Liver (tissue), 9 donors: Measurements from ENCODE around the gene CYP4F22. TPM values are rescaled to one million over a fixed set of nuclear protein-coding genes. Genes with fewer than 3 reads are reported as not detected.

Source experiments
- DNase-seq: peaks from one replicate; pipeline ENCODE4 v3.0.0-alpha.2; 2017; ENCODE audit warnings: low spot score
- H3K27ac ChIP-seq, 2 donors: one replicate each; pipeline ENCODE4 v1.7.0; 2013; ENCODE audit warnings: inconsistent platforms in 2 of 2, low read length in 2 of 2, control low read depth in 1 of 2, low read depth in 1 of 2, mild to moderate bottlenecking in 1 of 2
- H3K27me3 ChIP-seq, 4 donors: one replicate each; pipeline versions ENCODE4 v1.6.1 to v1.7.0; 2013; ENCODE audit warnings: low read length in 3 of 4, inconsistent platforms in 1 of 4, mild to moderate bottlenecking in 1 of 4, moderate library complexity in 1 of 4; ENCODE audit not compliant: control insufficient read depth in 4 of 4, insufficient read depth in 4 of 4
- H3K36me3 ChIP-seq, 4 donors: one replicate each; pipeline versions ENCODE4 v1.6.1 to v1.7.0; 2013; ENCODE audit warnings: low read length in 3 of 4, mild to moderate bottlenecking in 3 of 4, low read depth in 1 of 4, moderate library complexity in 1 of 4; ENCODE audit not compliant: control insufficient read depth in 4 of 4, insufficient read depth in 3 of 4
- H3K4me1 ChIP-seq, 4 donors: one replicate each; pipeline versions ENCODE4 v1.6.1 to v1.7.0; 2013; ENCODE audit warnings: low read length in 3 of 4, mild to moderate bottlenecking in 3 of 4, moderate library complexity in 1 of 4; ENCODE audit not compliant: control insufficient read depth in 4 of 4, insufficient read depth in 4 of 4
- H3K4me3 ChIP-seq, 3 donors: one replicate each; pipeline versions ENCODE4 v1.6.1 to v1.7.0; 2013; ENCODE audit warnings: low read length in 3 of 3, control low read depth in 1 of 3, low read depth in 1 of 3, mild to moderate bottlenecking in 1 of 3
- H3K9ac ChIP-seq, 2 donors: one replicate each; pipeline ENCODE4 v1.7.0; 2013; ENCODE audit warnings: low read length in 2 of 2, mild to moderate bottlenecking in 2 of 2, moderate library complexity in 2 of 2, control low read depth in 1 of 2, low read depth in 1 of 2
- H3K9me3 ChIP-seq, 4 donors: one replicate each; pipeline versions ENCODE4 v1.6.1 to v1.7.0; 2013; ENCODE audit warnings: low read length in 3 of 4; ENCODE audit not compliant: control insufficient read depth in 4 of 4
- ATF3 ChIP-seq: IDR thresholded peaks from 2 replicates; pipeline ENCODE4 v1.6.1; 2016; ENCODE audit warnings: antibody characterized with exemption
- EGR1 ChIP-seq, 2 donors: IDR thresholded peaks; 2 replicates each; pipeline ENCODE4 v1.6.1; 2016 to 2018; ENCODE audit warnings: antibody characterized with exemption in 2 of 2, low read depth in 2 of 2
- FOXA1 ChIP-seq: IDR thresholded peaks from 2 replicates; pipeline ENCODE4 v1.6.1; 2016; ENCODE audit warnings: antibody characterized with exemption
- FOXA2 ChIP-seq: IDR thresholded peaks from 2 replicates; pipeline ENCODE4 v1.6.1; 2016; ENCODE audit warnings: antibody characterized with exemption
- GABPA ChIP-seq, 2 donors: IDR thresholded peaks in 1 of 2; conservative IDR thresholded peaks in 1 of 2; 2 replicates each; pipeline ENCODE4 v1.6.1; 2016; ENCODE audit warnings: antibody characterized with exemption in 2 of 2, mild to moderate bottlenecking in 1 of 2, moderate library complexity in 1 of 2
- HNF4A ChIP-seq, 2 donors: conservative IDR thresholded peaks; 2 replicates each; pipeline ENCODE4 v1.6.1; 2016; ENCODE audit warnings: antibody characterized with exemption in 2 of 2, mild to moderate bottlenecking in 2 of 2
- HNF4G ChIP-seq: IDR thresholded peaks from 2 replicates; pipeline ENCODE4 v1.6.1; 2016; ENCODE audit warnings: antibody characterized with exemption
- MAX ChIP-seq: IDR thresholded peaks from 2 replicates; pipeline ENCODE4 v1.6.1; 2016; ENCODE audit warnings: antibody characterized with exemption
- NR2F2 ChIP-seq: IDR thresholded peaks from 2 replicates; pipeline ENCODE4 v1.6.1; 2016; ENCODE audit warnings: antibody characterized with exemption
- RAD21 ChIP-seq, 2 donors: IDR thresholded peaks; 2 replicates each; pipeline ENCODE4 v1.6.1; 2016; ENCODE audit warnings: antibody characterized with exemption in 2 of 2, mild to moderate bottlenecking in 2 of 2
- RXRA ChIP-seq, 2 donors: IDR thresholded peaks; 2 replicates each; pipeline ENCODE4 v1.6.1; 2017 to 2018; ENCODE audit warnings: antibody characterized with exemption in 2 of 2, mild to moderate bottlenecking in 1 of 2
- SP1 ChIP-seq: IDR thresholded peaks from 2 replicates; pipeline ENCODE4 v1.6.1; 2018; ENCODE audit warnings: antibody characterized with exemption, mild to moderate bottlenecking
- TAF1 ChIP-seq: conservative IDR thresholded peaks from 2 replicates; pipeline ENCODE4 v1.6.1; 2016; ENCODE audit warnings: antibody characterized with exemption, mild to moderate bottlenecking
- YY1 ChIP-seq: IDR thresholded peaks from 2 replicates; pipeline ENCODE4 v1.6.1; 2016; ENCODE audit warnings: antibody characterized with exemption, mild to moderate bottlenecking
- ZBTB33 ChIP-seq: IDR thresholded peaks from 2 replicates; pipeline ENCODE4 v1.6.1; 2016; ENCODE audit warnings: antibody characterized with exemption
- WGBS: extraction: QIAGEN DNeasy Blood & Tissue Kit; methylation state at CpG from one replicate; pipeline ENCODE4 v1.1.7; 2013; 5-methylcytosine and 5-hydroxymethylcytosine counted together
- polyA plus RNA-seq, 2 donors: library from polyadenylated mRNA; stranded (reverse) in 1 of 2; unstranded in 1 of 2; fragments of 200-250 nt in 1 of 2; fragments of >200 nt in 1 of 2; fragmentation: Nextera tagmentation in 1 of 2; extraction: Ambion mirVana in 1 of 2; gene quantifications; one replicate each; pipeline versions ENCODE4 v1.2.1 to v1.2.3, GENCODE V29; 2013 to 2015
- total RNA-seq, 2 donors: library from RNA; depleted of rRNA; stranded (reverse); fragments of >200 nt; gene quantifications; one replicate each; pipeline ENCODE4 v1.2.3, GENCODE V29; 2014
- TF ChIP-seq, protein P1 (sequence below): fragments of 150-350 bp; IDR thresholded peaks from 2 replicates; pipeline ENCODE4 v1.5.1; 2017; ENCODE audit warnings: improper control_type of control experiment, low read depth, low read length; ENCODE audit not compliant: missing input control
- TF ChIP-seq, protein P2 (sequence below): IDR thresholded peaks from 2 replicates; pipeline ENCODE4 v1.6.1; 2016; ENCODE audit warnings: antibody characterized with exemption, mild to moderate bottlenecking
- donor health status: healthy.
- donor health status: healthy.
- donor health status: healthy.
- donor health status: healthy.
- donor health status: healthy.

The CYP4F22 gene
- total and polyA plus RNA-seq, 4 donors: 0.42 to 3.9 (median 1.9) TPM

- no peak for DNase-seq
- no peaks in the 10 kb centered on the region for H3K36me3 ChIP-seq
- WGBS: 83% methylated on average over 6 of the region's 6 CpGs
- no peak overlapping the region for H3K9ac ChIP-seq
- H3K27ac ChIP-seq: no peak overlapping the region
- TF ChIP-seq HNF4A (conservative IDR thresholded peaks at IDR 0.05): no peak
- TF ChIP-seq EGR1 (IDR thresholded peaks at IDR 0.05; ENCODE audit: low read depth in 2 of 2): no peak
- TF ChIP-seq NR2F2: no peak
- no peak for TF ChIP-seq TAF1
- TF ChIP-seq SP1: no peak
- TF ChIP-seq ZBTB33: no peak
- TF ChIP-seq MAX: no peak
- no peak for TF ChIP-seq RAD21 (IDR thresholded peaks at IDR 0.05)
- no peak for TF ChIP-seq HNF4G
- H3K4me1 ChIP-seq: peaks cover 0 to 5% (median 1%) of the 10 kb centered on the region in 4 donors
- H3K9me3 ChIP-seq: peaks cover 0 to 3% (median 0%) of the 10 kb centered on the region in 4 donors
- no peak overlapping the region for H3K4me3 ChIP-seq
- H3K27me3 ChIP-seq: no peaks in the 10 kb centered on the region
Observed at GRCh38 chr19:15519433-15519976, 11.2 kb downstream of the CYP4F22 start.

DNA sequence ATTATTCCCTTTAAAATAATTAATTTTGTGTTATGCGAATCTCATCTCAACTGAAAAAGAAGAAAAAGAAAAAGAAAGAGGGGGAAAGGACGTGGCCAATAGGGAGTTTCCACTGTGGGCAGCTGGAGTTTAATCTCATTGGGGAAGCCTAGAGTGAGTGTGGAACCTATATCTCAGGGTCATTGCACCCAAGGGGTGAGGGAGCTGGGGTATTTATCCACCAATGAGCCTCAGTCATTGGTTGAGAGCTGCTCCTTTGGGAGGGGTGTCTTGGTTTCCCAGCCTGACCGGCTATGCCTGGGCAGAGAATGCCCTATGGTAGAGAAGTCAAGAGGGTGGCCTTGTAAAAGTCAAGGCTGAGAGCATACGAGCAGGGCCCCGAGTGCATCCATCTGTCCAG lies 16.5 kb downstream of the CYP4F22 start:
- Histone ChIP-seq H3K27me3 (no peaks in the 10 kb centered on the region), H3K9ac (no peak overlapping the region), H3K27ac (no peak overlapping the region), H3K36me3 (no peaks in the 10 kb centered on the region), H3K9me3 (no peaks in the 10 kb centered on the region), H3K4me1 (no peaks in the 10 kb centered on the region), H3K4me3 (no peak overlapping the region)
- DNase-seq: no peak
- 89% methylated on average over 5 of the region's 5 CpGs for WGBS
- TF ChIP-seq YY1: no peak
- TF ChIP-seq SP1: no peak
- no peak for TF ChIP-seq TAF1
- TF ChIP-seq ZBTB33: no peak
- no peak for TF ChIP-seq NR2F2
- TF ChIP-seq, protein P1, sequence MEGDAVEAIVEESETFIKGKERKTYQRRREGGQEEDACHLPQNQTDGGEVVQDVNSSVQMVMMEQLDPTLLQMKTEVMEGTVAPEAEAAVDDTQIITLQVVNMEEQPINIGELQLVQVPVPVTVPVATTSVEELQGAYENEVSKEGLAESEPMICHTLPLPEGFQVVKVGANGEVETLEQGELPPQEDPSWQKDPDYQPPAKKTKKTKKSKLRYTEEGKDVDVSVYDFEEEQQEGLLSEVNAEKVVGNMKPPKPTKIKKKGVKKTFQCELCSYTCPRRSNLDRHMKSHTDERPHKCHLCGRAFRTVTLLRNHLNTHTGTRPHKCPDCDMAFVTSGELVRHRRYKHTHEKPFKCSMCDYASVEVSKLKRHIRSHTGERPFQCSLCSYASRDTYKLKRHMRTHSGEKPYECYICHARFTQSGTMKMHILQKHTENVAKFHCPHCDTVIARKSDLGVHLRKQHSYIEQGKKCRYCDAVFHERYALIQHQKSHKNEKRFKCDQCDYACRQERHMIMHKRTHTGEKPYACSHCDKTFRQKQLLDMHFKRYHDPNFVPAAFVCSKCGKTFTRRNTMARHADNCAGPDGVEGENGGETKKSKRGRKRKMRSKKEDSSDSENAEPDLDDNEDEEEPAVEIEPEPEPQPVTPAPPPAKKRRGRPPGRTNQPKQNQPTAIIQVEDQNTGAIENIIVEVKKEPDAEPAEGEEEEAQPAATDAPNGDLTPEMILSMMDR: no peak
- TF ChIP-seq HNF4A (conservative IDR thresholded peaks at IDR 0.05): no peak
- no peak for TF ChIP-seq RXRA (IDR thresholded peaks at IDR 0.05)
- TF ChIP-seq EGR1 (IDR thresholded peaks at IDR 0.05; ENCODE audit: low read depth in 2 of 2): no peak
- no peak for TF ChIP-seq RAD21 (IDR thresholded peaks at IDR 0.05)
- no peak for TF ChIP-seq FOXA1
- TF ChIP-seq GABPA (IDR thresholded peaks at IDR 0.05 in 1 of 2, conservative IDR thresholded peaks at IDR 0.05 in 1 of 2): no peak
- no peak for TF ChIP-seq FOXA2
- TF ChIP-seq, protein P2, sequence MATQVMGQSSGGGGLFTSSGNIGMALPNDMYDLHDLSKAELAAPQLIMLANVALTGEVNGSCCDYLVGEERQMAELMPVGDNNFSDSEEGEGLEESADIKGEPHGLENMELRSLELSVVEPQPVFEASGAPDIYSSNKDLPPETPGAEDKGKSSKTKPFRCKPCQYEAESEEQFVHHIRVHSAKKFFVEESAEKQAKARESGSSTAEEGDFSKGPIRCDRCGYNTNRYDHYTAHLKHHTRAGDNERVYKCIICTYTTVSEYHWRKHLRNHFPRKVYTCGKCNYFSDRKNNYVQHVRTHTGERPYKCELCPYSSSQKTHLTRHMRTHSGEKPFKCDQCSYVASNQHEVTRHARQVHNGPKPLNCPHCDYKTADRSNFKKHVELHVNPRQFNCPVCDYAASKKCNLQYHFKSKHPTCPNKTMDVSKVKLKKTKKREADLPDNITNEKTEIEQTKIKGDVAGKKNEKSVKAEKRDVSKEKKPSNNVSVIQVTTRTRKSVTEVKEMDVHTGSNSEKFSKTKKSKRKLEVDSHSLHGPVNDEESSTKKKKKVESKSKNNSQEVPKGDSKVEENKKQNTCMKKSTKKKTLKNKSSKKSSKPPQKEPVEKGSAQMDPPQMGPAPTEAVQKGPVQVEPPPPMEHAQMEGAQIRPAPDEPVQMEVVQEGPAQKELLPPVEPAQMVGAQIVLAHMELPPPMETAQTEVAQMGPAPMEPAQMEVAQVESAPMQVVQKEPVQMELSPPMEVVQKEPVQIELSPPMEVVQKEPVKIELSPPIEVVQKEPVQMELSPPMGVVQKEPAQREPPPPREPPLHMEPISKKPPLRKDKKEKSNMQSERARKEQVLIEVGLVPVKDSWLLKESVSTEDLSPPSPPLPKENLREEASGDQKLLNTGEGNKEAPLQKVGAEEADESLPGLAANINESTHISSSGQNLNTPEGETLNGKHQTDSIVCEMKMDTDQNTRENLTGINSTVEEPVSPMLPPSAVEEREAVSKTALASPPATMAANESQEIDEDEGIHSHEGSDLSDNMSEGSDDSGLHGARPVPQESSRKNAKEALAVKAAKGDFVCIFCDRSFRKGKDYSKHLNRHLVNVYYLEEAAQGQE: no peak
- no peak for TF ChIP-seq HNF4G
- TF ChIP-seq ATF3: no peak
